GM10266 (cell line): ENCODE measurements around the gene DNER.

Experiments
- DNase-seq: peaks from one replicate; pipeline ENCODE4 v3.0.0; 2012; ENCODE audit errors: extremely low spot score
- CTCF ChIP-seq: IDR thresholded peaks from 2 replicates; pipeline ENCODE4 v1.5.1; 2012; ENCODE audit warnings: mild to moderate bottlenecking, low read depth; ENCODE audit not compliant: control insufficient read depth, insufficient read depth; ENCODE audit errors: missing control alignments

Gene DNER

DNA sequence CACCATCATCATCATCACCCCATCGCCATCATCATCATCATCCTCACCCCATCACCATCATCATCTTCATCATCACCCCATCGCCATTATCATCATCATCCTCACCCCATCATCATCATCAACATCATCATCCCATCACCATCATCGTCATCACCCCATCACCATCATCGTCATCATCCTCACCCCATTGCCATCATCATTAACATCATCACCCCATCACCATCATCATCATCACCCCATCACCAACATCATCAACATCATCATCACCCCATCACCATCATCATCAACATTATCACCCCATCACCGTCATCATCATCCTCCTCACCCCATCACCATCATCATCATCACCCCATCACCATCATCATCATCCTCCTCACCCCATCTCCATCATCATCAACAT is 151.0 kb downstream of the DNER start:
- TF ChIP-seq CTCF, result no peak
- DNase-seq, result no peak

GRCh38 chr2:229562472-229563127 is 151.8 kb downstream of the DNER start:
- no peak for TF ChIP-seq CTCF
- no peak for DNase-seq

DNA sequence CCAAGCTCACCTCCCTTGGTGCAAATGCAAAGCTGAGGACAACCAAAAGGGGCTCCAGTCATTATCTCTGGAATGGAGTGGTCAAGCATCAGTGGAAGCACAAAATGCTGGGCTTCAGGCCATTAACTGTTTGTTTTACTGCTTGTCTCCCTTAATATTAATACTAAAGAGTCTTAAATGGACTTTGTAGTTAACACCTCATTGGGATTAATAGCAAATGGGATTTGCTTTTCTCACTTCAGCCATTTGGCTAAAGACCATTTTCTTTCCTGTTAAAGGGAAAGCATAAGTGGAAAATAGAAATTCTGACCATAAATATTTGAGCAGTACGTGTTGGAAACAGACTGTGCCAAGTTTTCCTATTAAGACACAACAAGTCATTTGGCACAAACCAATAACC is 154.4 kb downstream of the DNER start:
- DNase-seq, result no peak
- no peak for TF ChIP-seq CTCF

DNA sequence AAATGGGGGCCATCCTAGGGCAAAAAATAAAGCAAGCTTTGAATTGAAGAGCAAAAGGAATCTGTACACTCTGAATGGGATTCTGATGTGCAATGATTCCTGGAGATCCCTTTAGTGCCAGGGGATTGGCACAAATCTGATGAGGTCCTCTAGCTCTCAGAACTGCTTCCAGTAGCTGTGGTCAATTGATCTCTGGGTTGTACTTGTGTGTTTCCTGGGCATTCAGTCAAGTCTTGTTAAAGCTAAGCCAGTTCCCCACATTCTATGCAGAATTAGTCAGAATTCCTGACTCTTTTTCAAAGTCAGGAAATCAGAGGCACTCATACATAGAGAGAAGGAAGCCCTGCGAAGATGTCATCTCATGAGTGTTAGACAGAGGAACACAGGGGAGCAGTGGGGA is 161.3 kb downstream of the DNER start:
- TF ChIP-seq CTCF, result no peak
- DNase-seq, result no peak

DNA sequence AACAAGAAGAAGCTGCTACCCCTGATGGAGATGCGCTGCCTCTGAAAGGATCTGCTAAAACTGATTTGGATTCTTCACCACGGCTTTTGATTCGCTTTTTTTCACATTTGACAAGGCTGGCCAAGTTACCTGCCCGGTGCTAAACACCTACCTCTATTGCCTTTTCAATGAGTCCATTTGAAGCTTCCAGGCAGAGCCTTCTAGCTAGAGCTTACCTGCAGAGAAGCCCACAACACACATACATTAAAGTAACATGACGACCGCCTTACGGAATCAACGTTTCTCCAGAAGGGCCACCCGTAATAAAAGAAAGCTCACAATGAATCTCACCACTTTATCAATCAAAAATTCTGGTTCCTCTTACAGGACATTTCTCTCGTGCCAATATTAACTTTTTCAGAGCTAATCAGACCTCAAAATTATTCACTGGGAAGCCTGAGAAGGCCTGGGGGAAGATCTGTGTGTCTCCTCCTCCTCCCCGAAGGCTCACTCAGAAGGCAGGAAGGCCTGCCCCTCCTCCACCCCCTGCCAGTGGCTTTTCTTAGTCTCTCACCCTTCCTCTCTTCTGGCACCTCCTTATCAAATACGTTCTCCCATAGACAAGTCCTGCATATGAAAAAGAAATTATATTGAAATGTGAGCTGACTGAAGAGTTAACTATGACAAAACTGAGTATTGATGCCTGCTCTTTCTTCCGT is 171.0 kb downstream of the DNER start:
- no peak for DNase-seq
- TF ChIP-seq CTCF, result no peak

DNA sequence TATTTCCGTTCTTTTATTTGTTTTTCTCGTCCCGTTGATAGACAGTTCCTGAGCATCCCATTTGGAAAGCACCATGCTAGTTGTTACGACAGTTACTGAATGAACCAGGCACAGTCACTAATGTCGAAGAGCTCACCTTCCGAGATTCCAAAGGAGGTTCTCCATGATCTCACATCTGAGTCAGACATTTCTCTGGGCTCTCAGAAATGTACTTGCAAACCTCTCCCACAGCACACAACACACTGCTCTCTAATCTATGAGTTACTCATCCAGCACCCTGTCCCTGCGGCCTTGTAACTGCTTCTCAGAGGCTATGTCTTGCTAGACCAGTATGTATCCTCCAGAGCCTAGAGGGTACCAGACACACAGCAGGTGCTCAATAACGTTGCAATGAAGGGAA is 174.7 kb downstream of the DNER start:
- TF ChIP-seq CTCF, result no peak

GRCh38 chr2:229531594-229531993 is 182.8 kb downstream of the DNER start:
- TF ChIP-seq CTCF, result no peak
- no peak for DNase-seq

More for the DNA sequence above, 174.7 kb downstream of the DNER start:
- DNase-seq, result no peak
